Measurements from ENCODE around the gene PLLP. TPM values are rescaled to one million over a fixed set of nuclear protein-coding genes. Genes with fewer than 3 reads are reported as not detected.
"Not testable (repeated sequence)": the region's sequence is repeated elsewhere in the genome, so short reads cannot be mapped to it uniquely, and the experiment has no call there.

The PLLP gene
- total RNA-seq, 2 experiments from 2014 or later: 0.22 TPM; not detected in 1

DNA sequence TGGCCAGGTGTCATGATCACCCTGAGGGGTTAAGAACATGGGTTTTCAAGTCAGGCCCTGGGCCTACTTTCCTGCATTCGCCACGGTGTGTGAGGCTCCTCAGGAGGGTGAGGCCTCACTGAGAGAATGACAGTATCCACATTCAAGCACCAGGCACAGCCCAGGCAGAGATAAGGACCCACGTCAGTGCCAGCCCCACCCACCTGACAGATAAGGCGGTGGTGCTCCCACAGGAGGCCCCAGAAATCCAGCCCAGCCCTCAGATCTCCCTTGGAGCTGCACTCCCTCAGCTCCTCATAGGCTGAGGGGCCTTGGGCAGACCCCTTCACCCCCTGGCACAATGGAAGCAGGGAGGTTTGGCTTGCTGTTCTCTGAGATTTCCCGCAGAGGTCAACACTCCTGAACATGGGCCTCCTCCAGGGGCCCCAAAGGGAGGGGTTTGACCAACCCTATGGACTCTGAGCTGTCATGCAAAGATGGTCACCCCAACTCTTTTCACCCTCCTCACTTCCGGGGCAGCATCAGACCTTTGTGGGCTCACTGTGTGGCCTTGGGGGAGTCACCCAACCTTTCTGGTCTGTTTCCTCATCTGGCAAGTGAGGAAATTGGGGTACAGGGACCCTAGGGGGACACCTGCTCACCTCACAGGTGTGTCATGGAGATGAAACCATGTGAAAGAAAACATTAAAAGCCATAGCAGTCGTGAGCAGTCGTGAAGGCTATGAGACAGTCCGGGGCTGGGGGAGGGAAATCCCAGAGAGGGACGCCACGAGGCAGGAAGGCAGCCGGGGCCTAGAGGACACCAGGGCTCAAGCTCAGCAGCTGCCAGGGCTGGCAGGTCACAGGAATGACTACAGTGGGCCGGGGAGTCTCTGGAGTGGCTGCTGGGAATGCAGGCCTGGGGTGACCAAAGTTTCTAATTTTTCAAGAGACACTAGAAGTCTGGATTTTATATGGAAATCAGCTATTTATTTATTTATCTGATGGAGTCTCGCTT is 15.4 kb downstream of the PLLP start:
- Histone ChIP-seq H3K4me2 (ENCODE audit: low read length) (no peak overlapping the region), H3K9me3 (ENCODE audit: low read length) (no peaks in the 10 kb centered on the region), H2AFZ (ENCODE audit: low read length) (0 out of 2 replicates have a peak overlapping the region, but pooled peaks have one; percentile 27), H3K27ac (ENCODE audit: low read depth, low read length, poor library complexity, severe bottlenecking) (no peak overlapping the region), H3K4me1 (ENCODE audit: insufficient read depth, low read length, poor library complexity, severe bottlenecking) (no peaks in the 10 kb centered on the region), H3K9me2 (ENCODE audit: insufficient read depth, low read length) (no peaks in the 10 kb centered on the region), H3K4me3 (ENCODE audit: low read depth, low read length, poor library complexity, severe bottlenecking) (no peak overlapping the region), H3K36me3 (ENCODE audit: insufficient read depth, low read length) (no peaks in the 10 kb centered on the region), H3K79me2 (ENCODE audit: insufficient read depth, low read depth, low read length) (no peaks in the 10 kb centered on the region), H4K20me1 (ENCODE audit: insufficient read depth, low read length) (no peaks in the 10 kb centered on the region)
- no peak for TF ChIP-seq EZH2phosphoT487 (IDR thresholded peaks at IDR 0.05; ENCODE audit: borderline replicate concordance, low read depth, low read length)
- TF ChIP-seq, protein P1, sequence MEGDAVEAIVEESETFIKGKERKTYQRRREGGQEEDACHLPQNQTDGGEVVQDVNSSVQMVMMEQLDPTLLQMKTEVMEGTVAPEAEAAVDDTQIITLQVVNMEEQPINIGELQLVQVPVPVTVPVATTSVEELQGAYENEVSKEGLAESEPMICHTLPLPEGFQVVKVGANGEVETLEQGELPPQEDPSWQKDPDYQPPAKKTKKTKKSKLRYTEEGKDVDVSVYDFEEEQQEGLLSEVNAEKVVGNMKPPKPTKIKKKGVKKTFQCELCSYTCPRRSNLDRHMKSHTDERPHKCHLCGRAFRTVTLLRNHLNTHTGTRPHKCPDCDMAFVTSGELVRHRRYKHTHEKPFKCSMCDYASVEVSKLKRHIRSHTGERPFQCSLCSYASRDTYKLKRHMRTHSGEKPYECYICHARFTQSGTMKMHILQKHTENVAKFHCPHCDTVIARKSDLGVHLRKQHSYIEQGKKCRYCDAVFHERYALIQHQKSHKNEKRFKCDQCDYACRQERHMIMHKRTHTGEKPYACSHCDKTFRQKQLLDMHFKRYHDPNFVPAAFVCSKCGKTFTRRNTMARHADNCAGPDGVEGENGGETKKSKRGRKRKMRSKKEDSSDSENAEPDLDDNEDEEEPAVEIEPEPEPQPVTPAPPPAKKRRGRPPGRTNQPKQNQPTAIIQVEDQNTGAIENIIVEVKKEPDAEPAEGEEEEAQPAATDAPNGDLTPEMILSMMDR (conservative IDR thresholded peaks at IDR 0.05; ENCODE audit: low read length): no peak
- intact Hi-C loops (cut with micrococcal nuclease; ENCODE audit: unreplicated experiment): no loop called here
- no TSS peak for BruUV-seq (replicated peaks)
- CTCF ChIA-PET (ENCODE audit: unreplicated experiment): no interaction called here
- POLR2A ChIA-PET: interaction anchor here (0.5 to 0.9 kb wide), 3 partner anchors 33 to 82 kb away, joined by 3 to 4 read pairs (median 4); no protein-coding TSS in a partner anchor
- DNase-seq (ENCODE audit: low spot score): no peak

DNA sequence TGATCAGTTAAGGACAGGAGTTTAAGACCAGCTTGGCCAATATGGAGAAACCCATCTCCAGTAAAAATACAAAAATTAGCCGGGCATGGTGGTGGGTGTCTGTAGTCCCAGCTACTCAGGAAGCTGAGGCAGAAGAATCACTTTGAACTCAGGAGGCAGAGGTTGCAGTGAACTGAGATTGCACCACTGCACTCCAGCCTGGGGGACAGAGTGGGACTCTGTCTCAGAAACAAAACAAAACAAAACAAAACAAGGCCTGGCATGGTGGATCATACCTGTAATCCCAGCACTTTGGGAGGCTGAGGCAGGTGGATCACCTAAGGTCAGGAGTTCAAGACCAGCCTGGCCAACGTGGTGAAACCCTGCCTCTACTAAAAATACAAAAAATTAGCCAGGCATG is 17.1 kb downstream of the PLLP start:
- 0 out of 2 replicates have a peak overlapping the region, but pooled peaks have one; percentile 43 for H2AFZ ChIP-seq (ENCODE audit: low read length)
- H3K4me1 ChIP-seq (ENCODE audit: insufficient read depth, low read length, poor library complexity, severe bottlenecking); H3K27ac ChIP-seq (ENCODE audit: low read depth, low read length, poor library complexity, severe bottlenecking); H3K4me3 ChIP-seq (ENCODE audit: low read depth, low read length, poor library complexity, severe bottlenecking); H3K36me3 ChIP-seq (ENCODE audit: insufficient read depth, low read length); H3K9me2 ChIP-seq (ENCODE audit: insufficient read depth, low read length); BruUV-seq (replicated peaks); intact Hi-C loops (cut with micrococcal nuclease; ENCODE audit: unreplicated experiment); DNase-seq (ENCODE audit: low spot score); H3K9me3 ChIP-seq (ENCODE audit: low read length); H3K4me2 ChIP-seq (ENCODE audit: low read length); H3K79me2 ChIP-seq (ENCODE audit: insufficient read depth, low read depth, low read length); H4K20me1 ChIP-seq (ENCODE audit: insufficient read depth, low read length): not testable (repeated sequence)
- CTCF ChIA-PET (ENCODE audit: unreplicated experiment): interaction anchor here (0.6 kb wide), 1 partner anchor 278 kb away, joined by 3 read pairs; no protein-coding TSS in a partner anchor
- POLR2A ChIA-PET: interaction anchor here (0.6 kb wide), 1 partner anchor 32 kb away, joined by 3 read pairs; no protein-coding TSS in a partner anchor

DNA sequence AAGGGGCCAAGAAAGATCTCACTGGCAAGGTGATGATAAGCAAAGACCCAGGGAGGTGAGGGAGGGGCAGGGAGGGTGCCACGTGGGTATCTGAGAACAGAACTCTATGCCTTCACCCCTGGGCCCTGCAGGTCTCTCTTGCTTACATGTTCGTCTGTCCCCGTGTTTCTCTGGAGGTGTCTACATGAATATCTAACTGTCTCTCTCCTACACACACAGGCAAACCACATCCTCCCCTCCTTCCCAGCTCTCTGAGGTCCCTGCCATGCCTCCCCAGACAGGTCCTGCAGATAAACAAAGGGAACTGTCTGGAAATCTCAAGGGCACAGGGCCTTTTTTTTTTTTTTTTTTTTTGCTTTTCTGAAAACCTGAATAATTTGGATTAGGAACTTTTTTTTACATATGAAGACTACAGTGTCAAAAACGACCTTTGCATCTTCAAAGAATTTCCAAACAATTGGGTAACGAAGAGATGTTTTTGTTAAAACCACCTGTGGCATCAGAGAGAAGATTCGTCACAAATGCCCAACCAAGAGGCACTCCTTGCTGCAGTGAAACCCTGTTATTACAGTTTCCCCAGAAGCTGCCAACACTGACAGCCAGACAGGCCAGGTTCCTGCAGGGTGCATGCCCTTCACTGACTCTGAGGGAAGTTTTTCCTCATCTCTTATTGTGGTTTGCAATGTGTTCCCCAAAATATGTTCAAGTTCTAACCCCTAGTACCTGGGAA is 17.8 kb downstream of the PLLP start:
- Histone ChIP-seq H2AFZ (ENCODE audit: low read length) (0 out of 2 replicates have a peak overlapping the region, but pooled peaks have one; percentile 43), H3K4me1 (ENCODE audit: insufficient read depth, low read length, poor library complexity, severe bottlenecking) (no peaks in the 10 kb centered on the region), H3K9me2 (ENCODE audit: insufficient read depth, low read length) (no peaks in the 10 kb centered on the region), H3K4me2 (ENCODE audit: low read length) (no peak overlapping the region), H3K9me3 (ENCODE audit: low read length) (no peaks in the 10 kb centered on the region), H3K79me2 (ENCODE audit: insufficient read depth, low read depth, low read length) (no peaks in the 10 kb centered on the region), H3K36me3 (ENCODE audit: insufficient read depth, low read length) (no peaks in the 10 kb centered on the region), H3K27ac (ENCODE audit: low read depth, low read length, poor library complexity, severe bottlenecking) (no peak overlapping the region), H4K20me1 (ENCODE audit: insufficient read depth, low read length) (no peaks in the 10 kb centered on the region), H3K4me3 (ENCODE audit: low read depth, low read length, poor library complexity, severe bottlenecking) (no peak overlapping the region)
- intact Hi-C loops (cut with micrococcal nuclease; ENCODE audit: unreplicated experiment): no loop called here
- CTCF ChIA-PET (ENCODE audit: unreplicated experiment): interaction anchor here (0.6 kb wide), 1 partner anchor 279 kb away, joined by 3 read pairs; no protein-coding TSS in a partner anchor
- TF ChIP-seq, protein P1 (conservative IDR thresholded peaks at IDR 0.05; ENCODE audit: low read length): no peak
- TF ChIP-seq EZH2phosphoT487 (IDR thresholded peaks at IDR 0.05; ENCODE audit: borderline replicate concordance, low read depth, low read length): no peak
- DNase-seq (ENCODE audit: low spot score): no peak
- BruUV-seq (replicated peaks): no TSS peak
- POLR2A ChIA-PET: interaction anchor here (0.6 kb wide), 1 partner anchor 31 kb away, joined by 3 read pairs; no protein-coding TSS in a partner anchor

Data from OCI-LY7 (cell line).